ENCODE measurements around the gene TMEM88.

- peak; percentile 74 for TF ChIP-seq SMC3 (IDR thresholded peaks at IDR 0.05; ENCODE audit: low read depth, low read length)
- peak; percentile 95 for TF ChIP-seq CTCF (conservative IDR thresholded peaks at IDR 0.05; ENCODE audit: low read depth, low read length)
- no peak for TF ChIP-seq FOS (IDR thresholded peaks at IDR 0.05; ENCODE audit: low read depth, low read length)
- peak; percentile 62 for TF ChIP-seq POLR2A (IDR thresholded peaks at IDR 0.05; ENCODE audit: low read depth, low read length)
- TF ChIP-seq CHD1 (IDR thresholded peaks at IDR 0.05; ENCODE audit: low read depth, low read length) = no peak; the same call in 1 of the 2 replicates
- no peak for TF ChIP-seq CEBPB (IDR thresholded peaks at IDR 0.05; ENCODE audit: low read depth, low read length)
Observed at GRCh38 chr17:7851438-7852261, 3.2 kb upstream of the TMEM88 start.

Measured in IMR-90 (cell line).